MCF 10A (cell line): ENCODE results near the gene ZNF236. TPM values are rescaled to one million over a fixed set of nuclear protein-coding genes. Genes with fewer than 3 reads are reported as not detected.

Experiments
- BruUV-seq: library from RNA; stranded (reverse); fragments of 400-500 nt; replicated peaks from 2 replicates; lab custom pipeline; 2021; lab: Mats Ljungman, UMichigan
- CTCF ChIA-PET: fragments of 300-600 bp; sonication (Branson Sonifier 250); formaldehyde crosslinking; extraction: SDS; loops from one replicate; lab custom pipeline; 2021; ENCODE audit warnings: antibody characterized with exemption, inconsistent platforms; lab: Yijun Ruan, JAX
- POLR2A ChIA-PET: fragments of 300-600, 350-650 bp; sonication (Branson Sonifier 250); formaldehyde crosslinking; extraction: SDS; loops from one replicate; lab custom pipeline; 2020; ENCODE audit warnings: antibody characterized with exemption, inconsistent platforms; lab: Yijun Ruan, JAX
- DNase-seq: peaks from one replicate; pipeline ENCODE4 v3.0.0-alpha.2; 2018; ENCODE audit not compliant: unreplicated experiment
- H3K27ac Mint-ChIP-seq: one replicate; pipeline ENCODE4 v1.8.0; 2022; ENCODE audit warnings: mild to moderate bottlenecking, low read depth, mixed read lengths; ENCODE audit not compliant: unreplicated experiment
- H3K27me3 Mint-ChIP-seq: one replicate; pipeline ENCODE4 v1.8.0; 2022; ENCODE audit warnings: mixed read lengths; ENCODE audit not compliant: insufficient read depth, unreplicated experiment
- H3K36me3 Mint-ChIP-seq: one replicate; pipeline ENCODE4 v1.8.0; 2022; ENCODE audit warnings: mild to moderate bottlenecking, moderate library complexity, mixed read lengths; ENCODE audit not compliant: insufficient read depth, unreplicated experiment
- H3K4me1 Mint-ChIP-seq: one replicate; pipeline ENCODE4 v1.8.0; 2022; ENCODE audit warnings: mixed read lengths; ENCODE audit not compliant: insufficient read depth, unreplicated experiment
- H3K4me3 Mint-ChIP-seq: one replicate; pipeline ENCODE4 v1.8.0; 2022; ENCODE audit warnings: mild to moderate bottlenecking, moderate library complexity, mixed read lengths; ENCODE audit not compliant: unreplicated experiment
- H3K9me3 Mint-ChIP-seq: one replicate; pipeline ENCODE4 v1.8.0; 2022; ENCODE audit warnings: mixed read lengths; ENCODE audit not compliant: unreplicated experiment
- CTCF ChIP-seq: fragments of 200-600 bp; IDR thresholded peaks from one replicate; pipeline ENCODE4 v1.8.0; 2022; ENCODE audit warnings: antibody characterized with exemption, mild to moderate bottlenecking; ENCODE audit not compliant: unreplicated experiment
- intact Hi-C: fragments of 100-400 bp; cut with micrococcal nuclease; formaldehyde crosslinking; loops from 2 replicates; pipeline ENCODE4 v1.14.1; 2022
- total RNA-seq: library from RNA; stranded (reverse); gene quantifications from 2 replicates; pipeline ENCODE4 v1.2.3, GENCODE V29; 2022

The ZNF236 gene
- total RNA-seq, 1 experiment from 2014 or later = 15.3 TPM

GRCh38 chr18:77001041-77001440 lies 178.7 kb downstream of the ZNF236 start:
- BruUV-seq = no TSS peak
- H3K36me3 Mint-ChIP-seq = no peaks in the 10 kb centered on the region
- no peaks in the 10 kb centered on the region for H3K4me1 Mint-ChIP-seq
- no peak for TF ChIP-seq CTCF
- POLR2A ChIA-PET = interaction anchor here (0.6 to 2.0 kb wide), 5 partner anchors 64 to 211 kb away, joined by 4 to 11 read pairs (median 4); partner anchors contain the start of gene MBP
- no peaks in the 10 kb centered on the region for H3K9me3 Mint-ChIP-seq
- H3K4me3 Mint-ChIP-seq = no peak overlapping the region
- H3K27ac Mint-ChIP-seq = no peak overlapping the region
- CTCF ChIA-PET = interaction anchor here (0.5 to 3.9 kb wide), 43 partner anchors 8 to 723 kb away, joined by 3 to 119 read pairs (median 4); no protein-coding TSS in a partner anchor
- peaks cover 1% of the 10 kb centered on the region for H3K27me3 Mint-ChIP-seq
- no peak for DNase-seq
- intact Hi-C loops = loop anchor here (2.0 to 10.0 kb wide), 4 partner anchors 64 to 702 kb away; partner anchors contain the start of gene MBP

- CTCF ChIA-PET = interaction anchor here (1.6 to 3.9 kb wide), 2 partner anchors 29 to 211 kb away, joined by 6 to 119 read pairs; no protein-coding TSS in a partner anchor
- Mint-ChIP-seq H3K4me1 (no peaks in the 10 kb centered on the region), H3K36me3 (no peaks in the 10 kb centered on the region), H3K27ac (no peak overlapping the region), H3K4me3 (no peak overlapping the region), H3K9me3 (no peaks in the 10 kb centered on the region), H3K27me3 (no peaks in the 10 kb centered on the region)
- TF ChIP-seq CTCF = no peak
- intact Hi-C loops = loop anchor here (2.0 to 10.0 kb wide), 4 partner anchors 63 to 701 kb away; partner anchors contain the start of gene MBP
- BruUV-seq = no TSS peak
- POLR2A ChIA-PET = no interaction called here
- no peak for DNase-seq
Measured at GRCh38 chr18:77001979-77002378, 179.6 kb downstream of the ZNF236 start.

GRCh38 chr18:77002496-77002895 lies 180.1 kb downstream of the ZNF236 start:
- no TSS peak for BruUV-seq
- CTCF ChIA-PET = interaction anchor here (1.4 to 5.4 kb wide), 2 partner anchors 200 to 209 kb away, joined by 3 to 55 read pairs; no protein-coding TSS in a partner anchor

More at GRCh38 chr18:77002496-77002895, 180.1 kb downstream of the ZNF236 start:
- no peak overlapping the region for H3K27ac Mint-ChIP-seq
- no peaks in the 10 kb centered on the region for H3K9me3 Mint-ChIP-seq
- DNase-seq = no peak
- no peak for TF ChIP-seq CTCF
- H3K36me3 Mint-ChIP-seq = no peaks in the 10 kb centered on the region
- POLR2A ChIA-PET = interaction anchor here (0.8 kb wide), 1 partner anchor 10 kb away, joined by 3 read pairs; no protein-coding TSS in a partner anchor
- intact Hi-C loops = loop anchor here (5.0 to 10.0 kb wide), 2 partner anchors 130 to 472 kb away; partner anchors contain the start of gene MBP
- H3K4me3 Mint-ChIP-seq = no peak overlapping the region
- H3K27me3 Mint-ChIP-seq = no peaks in the 10 kb centered on the region
- no peaks in the 10 kb centered on the region for H3K4me1 Mint-ChIP-seq
